ENCODE measurements around the gene CFAP298. TPM values are rescaled to one million over a fixed set of nuclear protein-coding genes. Genes with fewer than 3 reads are reported as not detected.

Gene CFAP298
- total and polyA plus RNA-seq, 2 of the 13 experiments (the other 11 are each of a cell fraction or from before 2014, with no cell fraction given), result 21.2 to 62.2 TPM

DNA sequence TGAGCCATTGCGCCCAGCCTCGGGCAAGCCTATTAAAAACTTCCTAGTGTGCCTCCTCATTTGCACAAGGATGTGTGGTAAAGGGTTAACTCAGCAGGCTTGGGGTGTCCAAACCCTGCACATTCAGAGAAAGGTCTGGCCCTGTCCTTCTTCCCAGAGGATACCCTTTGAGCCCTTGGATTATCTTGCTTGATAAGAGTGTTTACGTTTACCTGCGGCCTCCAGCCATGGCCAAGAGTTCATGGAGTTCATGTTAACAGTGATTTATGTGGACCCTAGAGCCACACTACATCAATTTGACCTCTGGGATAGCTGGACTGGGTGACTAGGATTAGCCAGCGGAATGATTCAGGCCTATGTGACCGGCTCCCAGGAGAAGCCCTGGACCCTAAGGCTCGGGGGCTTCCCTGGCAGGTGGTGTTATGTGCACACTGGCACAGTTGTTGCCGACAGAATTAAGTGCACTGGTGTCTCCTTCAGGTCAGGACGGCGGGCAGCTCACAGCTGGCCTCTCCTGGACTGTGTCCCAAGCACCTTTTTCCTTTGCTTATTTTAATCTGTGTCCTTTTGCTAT lies 19.2 kb downstream of the CFAP298 start (continued):
- no peak for TF ChIP-seq IRX3 (CRISPR knock-in tag; IDR thresholded peaks at IDR 0.05; ENCODE audit: borderline replicate concordance, low read depth)
- TF ChIP-seq SOX5 (CRISPR knock-in tag; IDR thresholded peaks at IDR 0.05; ENCODE audit: borderline replicate concordance), result peak; percentile 88
- no peak for TF ChIP-seq ZNF878 (CRISPR knock-in tag; IDR thresholded peaks at IDR 0.05)
- peak; percentile 69; the same call in 1 of the 2 replicates for TF ChIP-seq ERF (CRISPR knock-in tag; IDR thresholded peaks at IDR 0.05)
- TF ChIP-seq, protein P1, sequence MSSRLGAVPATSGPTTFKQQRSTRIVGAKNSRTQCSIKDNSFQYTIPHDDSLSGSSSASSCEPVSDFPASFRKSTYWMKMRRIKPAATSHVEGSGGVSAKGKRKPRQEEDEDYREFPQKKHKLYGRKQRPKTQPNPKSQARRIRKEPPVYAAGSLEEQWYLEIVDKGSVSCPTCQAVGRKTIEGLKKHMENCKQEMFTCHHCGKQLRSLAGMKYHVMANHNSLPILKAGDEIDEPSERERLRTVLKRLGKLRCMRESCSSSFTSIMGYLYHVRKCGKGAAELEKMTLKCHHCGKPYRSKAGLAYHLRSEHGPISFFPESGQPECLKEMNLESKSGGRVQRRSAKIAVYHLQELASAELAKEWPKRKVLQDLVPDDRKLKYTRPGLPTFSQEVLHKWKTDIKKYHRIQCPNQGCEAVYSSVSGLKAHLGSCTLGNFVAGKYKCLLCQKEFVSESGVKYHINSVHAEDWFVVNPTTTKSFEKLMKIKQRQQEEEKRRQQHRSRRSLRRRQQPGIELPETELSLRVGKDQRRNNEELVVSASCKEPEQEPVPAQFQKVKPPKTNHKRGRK (CRISPR knock-in tag; IDR thresholded peaks at IDR 0.05), result no peak
- peak; percentile 91 for TF ChIP-seq ZMYM2 (CRISPR knock-in tag; IDR thresholded peaks at IDR 0.05)
- TF ChIP-seq, protein P2, sequence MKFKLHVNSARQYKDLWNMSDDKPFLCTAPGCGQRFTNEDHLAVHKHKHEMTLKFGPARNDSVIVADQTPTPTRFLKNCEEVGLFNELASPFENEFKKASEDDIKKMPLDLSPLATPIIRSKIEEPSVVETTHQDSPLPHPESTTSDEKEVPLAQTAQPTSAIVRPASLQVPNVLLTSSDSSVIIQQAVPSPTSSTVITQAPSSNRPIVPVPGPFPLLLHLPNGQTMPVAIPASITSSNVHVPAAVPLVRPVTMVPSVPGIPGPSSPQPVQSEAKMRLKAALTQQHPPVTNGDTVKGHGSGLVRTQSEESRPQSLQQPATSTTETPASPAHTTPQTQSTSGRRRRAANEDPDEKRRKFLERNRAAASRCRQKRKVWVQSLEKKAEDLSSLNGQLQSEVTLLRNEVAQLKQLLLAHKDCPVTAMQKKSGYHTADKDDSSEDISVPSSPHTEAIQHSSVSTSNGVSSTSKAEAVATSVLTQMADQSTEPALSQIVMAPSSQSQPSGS (CRISPR knock-in tag; IDR thresholded peaks at IDR 0.05), result peak; percentile 86; the same call in 1 of the 2 replicates
- TF ChIP-seq ZNF326 (CRISPR knock-in tag; IDR thresholded peaks at IDR 0.05; ENCODE audit: borderline replicate concordance), result no peak
- TF ChIP-seq ISL2 (CRISPR knock-in tag; IDR thresholded peaks at IDR 0.05), result peak; percentile 89
- TF ChIP-seq ZSCAN31 (CRISPR knock-in tag; IDR thresholded peaks at IDR 0.05; ENCODE audit: low read depth), result peak; percentile 92
- TF ChIP-seq KDM3A (CRISPR knock-in tag; IDR thresholded peaks at IDR 0.05; ENCODE audit: low read depth), result peak; percentile 80; the same call in 1 of the 2 replicates
- peak; percentile 37; the same call in 1 of the 2 replicates for TF ChIP-seq NRL (CRISPR knock-in tag; IDR thresholded peaks at IDR 0.05; ENCODE audit: borderline replicate concordance)
- TF ChIP-seq, protein P3, sequence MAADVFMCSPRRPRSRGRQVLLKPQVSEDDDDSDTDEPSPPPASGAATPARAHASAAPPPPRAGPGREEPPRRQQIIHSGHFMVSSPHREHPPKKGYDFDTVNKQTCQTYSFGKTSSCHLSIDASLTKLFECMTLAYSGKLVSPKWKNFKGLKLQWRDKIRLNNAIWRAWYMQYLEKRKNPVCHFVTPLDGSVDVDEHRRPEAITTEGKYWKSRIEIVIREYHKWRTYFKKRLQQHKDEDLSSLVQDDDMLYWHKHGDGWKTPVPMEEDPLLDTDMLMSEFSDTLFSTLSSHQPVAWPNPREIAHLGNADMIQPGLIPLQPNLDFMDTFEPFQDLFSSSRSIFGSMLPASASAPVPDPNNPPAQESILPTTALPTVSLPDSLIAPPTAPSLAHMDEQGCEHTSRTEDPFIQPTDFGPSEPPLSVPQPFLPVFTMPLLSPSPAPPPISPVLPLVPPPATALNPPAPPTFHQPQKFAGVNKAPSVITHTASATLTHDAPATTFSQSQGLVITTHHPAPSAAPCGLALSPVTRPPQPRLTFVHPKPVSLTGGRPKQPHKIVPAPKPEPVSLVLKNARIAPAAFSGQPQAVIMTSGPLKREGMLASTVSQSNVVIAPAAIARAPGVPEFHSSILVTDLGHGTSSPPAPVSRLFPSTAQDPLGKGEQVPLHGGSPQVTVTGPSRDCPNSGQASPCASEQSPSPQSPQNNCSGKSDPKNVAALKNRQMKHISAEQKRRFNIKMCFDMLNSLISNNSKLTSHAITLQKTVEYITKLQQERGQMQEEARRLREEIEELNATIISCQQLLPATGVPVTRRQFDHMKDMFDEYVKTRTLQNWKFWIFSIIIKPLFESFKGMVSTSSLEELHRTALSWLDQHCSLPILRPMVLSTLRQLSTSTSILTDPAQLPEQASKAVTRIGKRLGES (CRISPR knock-in tag; IDR thresholded peaks at IDR 0.05; ENCODE audit: borderline replicate concordance), result no peak
- no peak; the same call in 1 of the 2 replicates for TF ChIP-seq ZNF816 (CRISPR knock-in tag; IDR thresholded peaks at IDR 0.05; ENCODE audit: borderline replicate concordance)
- no peak for TF ChIP-seq U2AF1 (optimal IDR thresholded peaks at IDR 0.05; ENCODE audit: low read depth, low read length)
- TF ChIP-seq HMG20A (CRISPR knock-in tag; IDR thresholded peaks at IDR 0.05; ENCODE audit: borderline replicate concordance), result peak; percentile 100
- TF ChIP-seq ZNF773 (CRISPR knock-in tag; IDR thresholded peaks at IDR 0.05; ENCODE audit: borderline replicate concordance), result no peak
- TF ChIP-seq KLF11 (CRISPR knock-in tag; IDR thresholded peaks at IDR 0.05), result peak; percentile 58
- TF ChIP-seq, protein P4, sequence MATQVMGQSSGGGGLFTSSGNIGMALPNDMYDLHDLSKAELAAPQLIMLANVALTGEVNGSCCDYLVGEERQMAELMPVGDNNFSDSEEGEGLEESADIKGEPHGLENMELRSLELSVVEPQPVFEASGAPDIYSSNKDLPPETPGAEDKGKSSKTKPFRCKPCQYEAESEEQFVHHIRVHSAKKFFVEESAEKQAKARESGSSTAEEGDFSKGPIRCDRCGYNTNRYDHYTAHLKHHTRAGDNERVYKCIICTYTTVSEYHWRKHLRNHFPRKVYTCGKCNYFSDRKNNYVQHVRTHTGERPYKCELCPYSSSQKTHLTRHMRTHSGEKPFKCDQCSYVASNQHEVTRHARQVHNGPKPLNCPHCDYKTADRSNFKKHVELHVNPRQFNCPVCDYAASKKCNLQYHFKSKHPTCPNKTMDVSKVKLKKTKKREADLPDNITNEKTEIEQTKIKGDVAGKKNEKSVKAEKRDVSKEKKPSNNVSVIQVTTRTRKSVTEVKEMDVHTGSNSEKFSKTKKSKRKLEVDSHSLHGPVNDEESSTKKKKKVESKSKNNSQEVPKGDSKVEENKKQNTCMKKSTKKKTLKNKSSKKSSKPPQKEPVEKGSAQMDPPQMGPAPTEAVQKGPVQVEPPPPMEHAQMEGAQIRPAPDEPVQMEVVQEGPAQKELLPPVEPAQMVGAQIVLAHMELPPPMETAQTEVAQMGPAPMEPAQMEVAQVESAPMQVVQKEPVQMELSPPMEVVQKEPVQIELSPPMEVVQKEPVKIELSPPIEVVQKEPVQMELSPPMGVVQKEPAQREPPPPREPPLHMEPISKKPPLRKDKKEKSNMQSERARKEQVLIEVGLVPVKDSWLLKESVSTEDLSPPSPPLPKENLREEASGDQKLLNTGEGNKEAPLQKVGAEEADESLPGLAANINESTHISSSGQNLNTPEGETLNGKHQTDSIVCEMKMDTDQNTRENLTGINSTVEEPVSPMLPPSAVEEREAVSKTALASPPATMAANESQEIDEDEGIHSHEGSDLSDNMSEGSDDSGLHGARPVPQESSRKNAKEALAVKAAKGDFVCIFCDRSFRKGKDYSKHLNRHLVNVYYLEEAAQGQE (IDR thresholded peaks at IDR 0.05; ENCODE audit: borderline replicate concordance in 1 of 2, low read depth in 1 of 2, low read length in 2 of 2), result peak in 1 of 2 experiments; percentile 56; a peak in 2 of 4 replicates
- peak; percentile 33; the same call in 1 of the 2 replicates for TF ChIP-seq KDM2A (CRISPR knock-in tag; IDR thresholded peaks at IDR 0.05; ENCODE audit: borderline replicate concordance, low read depth)
- TF ChIP-seq HNRNPL (IDR thresholded peaks at IDR 0.05; ENCODE audit: low read depth, low read length), result no peak

All from HepG2 (cell line).